ENCODE measurements around the gene AIFM1.

- no peak for TF ChIP-seq CTCF (conservative IDR thresholded peaks at IDR 0.05; ENCODE audit: low read depth in 2 of 2)
- TF ChIP-seq POLR2AphosphoS5 (IDR thresholded peaks at IDR 0.05; ENCODE audit: low read depth), result peak; percentile 76
- TF ChIP-seq EZH2 (IDR thresholded peaks at IDR 0.05; ENCODE audit: low read depth, unreplicated experiment), result no peak
- no peak for TF ChIP-seq REST (IDR thresholded peaks at IDR 0.05; ENCODE audit: unreplicated experiment)
- no peak for TF ChIP-seq EZH2phosphoT487 (IDR thresholded peaks at IDR 0.05; ENCODE audit: unreplicated experiment)
- TF ChIP-seq NANOG (IDR thresholded peaks at IDR 0.05; ENCODE audit: borderline replicate concordance), result no peak
- no peak for TF ChIP-seq CREB1 (CRISPR knock-in tag; IDR thresholded peaks at IDR 0.05; ENCODE audit: low read depth)
- TF ChIP-seq ZNF114 (CRISPR knock-in tag; IDR thresholded peaks at IDR 0.05), result no peak
- TF ChIP-seq JUNB (IDR thresholded peaks at IDR 0.05; ENCODE audit: unreplicated experiment), result no peak
- no peak for TF ChIP-seq ETS1 (IDR thresholded peaks at IDR 0.05)
- TF ChIP-seq ZNF462 (CRISPR knock-in tag; IDR thresholded peaks at IDR 0.05), result no peak
- no peak for TF ChIP-seq ZNF331 (CRISPR knock-in tag; IDR thresholded peaks at IDR 0.05; ENCODE audit: low read depth)
Observed at GRCh38 chrX:130170752-130171445, 5.3 kb upstream of the AIFM1 start.

All from GM23338 (cell line).